Mesenchymal stem cell (in vitro differentiated cells and primary cell): ENCODE measurements around the gene MACC1.

Experiments used
- DNase-seq: peaks from one replicate; pipeline ENCODE4 v3.0.0-alpha.2; 2013
- H2AFZ ChIP-seq: one replicate; pipeline ENCODE4 v1.6.1; 2013; ENCODE audit warnings: low read depth, mild to moderate bottlenecking, control low read depth, inconsistent platforms, low read length, moderate library complexity
- H2AK5ac ChIP-seq: 2 replicates; pipeline ENCODE4 v1.6.1; 2013; ENCODE audit warnings: low read length, moderate library complexity, mild to moderate bottlenecking, inconsistent platforms; ENCODE audit not compliant: severe bottlenecking
- H2BK120ac ChIP-seq: one replicate; pipeline ENCODE4 v1.6.1; 2013; ENCODE audit warnings: low read depth, mild to moderate bottlenecking, inconsistent platforms, low read length, moderate library complexity
- H2BK12ac ChIP-seq, 2 experiments: one replicate each; pipeline ENCODE4 v1.6.1; 2013; ENCODE audit warnings: inconsistent platforms in 2 of 2, low read length in 2 of 2, mild to moderate bottlenecking in 2 of 2, moderate library complexity in 2 of 2, control low read depth in 1 of 2
- H2BK15ac ChIP-seq: one replicate; pipeline ENCODE4 v1.6.1; 2013; ENCODE audit warnings: mild to moderate bottlenecking, low read depth, inconsistent platforms; ENCODE audit not compliant: poor library complexity, severe bottlenecking
- H2BK5ac ChIP-seq: 2 replicates; pipeline ENCODE4 v1.6.1; 2013; ENCODE audit warnings: low read depth, mild to moderate bottlenecking, low read length, control low read depth, inconsistent platforms; ENCODE audit not compliant: poor library complexity, severe bottlenecking
- H3K14ac ChIP-seq, 2 experiments: one replicate each; pipeline ENCODE4 v1.6.1; 2013; ENCODE audit warnings: inconsistent platforms in 2 of 2, low read length in 2 of 2, control low read depth in 1 of 2, mild to moderate bottlenecking in 1 of 2, moderate library complexity in 1 of 2
- H3K18ac ChIP-seq, 2 experiments: one replicate each; pipeline ENCODE4 v1.6.1; 2013; ENCODE audit warnings: inconsistent platforms in 2 of 2, low read length in 2 of 2, control low read depth in 1 of 2, low read depth in 1 of 2, mild to moderate bottlenecking in 1 of 2
- H3K23ac ChIP-seq, 2 experiments: one replicate each; pipeline ENCODE4 v1.6.1; 2013; ENCODE audit warnings: inconsistent platforms in 2 of 2, low read length in 2 of 2, mild to moderate bottlenecking in 2 of 2, moderate library complexity in 2 of 2, control low read depth in 1 of 2
- H3K27ac ChIP-seq: 2 replicates; pipeline ENCODE4 v1.5.1; 2013; ENCODE audit warnings: mild to moderate bottlenecking, moderate library complexity, low read length, control low read depth, inconsistent platforms; ENCODE audit not compliant: poor library complexity, severe bottlenecking
- H3K27me3 ChIP-seq, 2 experiments: 2 replicates each; pipeline versions ENCODE4 v1.6.1 to v1.7.0; 2013; ENCODE audit warnings: low read length in 2 of 2, mild to moderate bottlenecking in 2 of 2, moderate library complexity in 2 of 2, control low read depth in 1 of 2, inconsistent platforms in 1 of 2; ENCODE audit not compliant: control insufficient read depth in 1 of 2, insufficient read depth in 1 of 2
- H3K36me3 ChIP-seq, 2 experiments: 2 replicates each; pipeline versions ENCODE4 v1.6.1 to v1.7.0; 2013; ENCODE audit warnings: low read length in 2 of 2, control low read depth in 1 of 2, inconsistent platforms in 1 of 2, low read depth in 1 of 2, mild to moderate bottlenecking in 1 of 2; ENCODE audit not compliant: insufficient read depth in 2 of 2, control insufficient read depth in 1 of 2
- H3K4ac ChIP-seq, 2 experiments: one replicate each; pipeline ENCODE4 v1.6.1; 2013; ENCODE audit warnings: inconsistent platforms in 2 of 2, low read length in 2 of 2, mild to moderate bottlenecking in 2 of 2, moderate library complexity in 2 of 2, control low read depth in 1 of 2, low read depth in 1 of 2
- H3K4me1 ChIP-seq: 2 replicates; pipeline ENCODE4 v1.6.1; 2013; ENCODE audit warnings: low read depth, low read length, control low read depth; ENCODE audit not compliant: control insufficient read depth, insufficient read depth
- H3K4me2 ChIP-seq: 2 replicates; pipeline ENCODE4 v1.6.1; 2013; ENCODE audit warnings: low read length, mild to moderate bottlenecking, inconsistent platforms; ENCODE audit not compliant: poor library complexity, severe bottlenecking
- H3K4me3 ChIP-seq, 2 experiments: 2 replicates each; pipeline versions ENCODE4 v1.5.1 to v1.7.0; 2013; ENCODE audit warnings: low read length in 2 of 2, mild to moderate bottlenecking in 2 of 2, control low read depth in 1 of 2, low read depth in 1 of 2; ENCODE audit not compliant: insufficient read depth in 1 of 2
- H3K79me1 ChIP-seq: replicated peaks from 2 replicates; pipeline ENCODE4 v1.6.1; 2013; ENCODE audit warnings: mild to moderate bottlenecking, control low read depth, low read length, inconsistent platforms; ENCODE audit not compliant: poor library complexity, severe bottlenecking
- H3K9ac ChIP-seq: 2 replicates; pipeline ENCODE4 v1.7.0; 2013; ENCODE audit warnings: mild to moderate bottlenecking, low read length, moderate library complexity
- H3K9me3 ChIP-seq: 2 replicates; pipeline ENCODE4 v1.7.0; 2013; ENCODE audit warnings: mild to moderate bottlenecking, low read length; ENCODE audit not compliant: control insufficient read depth
- H4K8ac ChIP-seq: one replicate; pipeline ENCODE4 v1.6.1; 2013; ENCODE audit warnings: inconsistent platforms, mild to moderate bottlenecking, low read length, moderate library complexity
- H4K91ac ChIP-seq: one replicate; pipeline ENCODE4 v1.6.1; 2013; ENCODE audit warnings: mild to moderate bottlenecking, low read length, inconsistent platforms
- WGBS: methylation state at CpG from one replicate; pipeline ENCODE4 v1.1.7; 2013; ENCODE audit warnings: mixed read lengths; 5-methylcytosine and 5-hydroxymethylcytosine counted together

The MACC1 gene

DNA sequence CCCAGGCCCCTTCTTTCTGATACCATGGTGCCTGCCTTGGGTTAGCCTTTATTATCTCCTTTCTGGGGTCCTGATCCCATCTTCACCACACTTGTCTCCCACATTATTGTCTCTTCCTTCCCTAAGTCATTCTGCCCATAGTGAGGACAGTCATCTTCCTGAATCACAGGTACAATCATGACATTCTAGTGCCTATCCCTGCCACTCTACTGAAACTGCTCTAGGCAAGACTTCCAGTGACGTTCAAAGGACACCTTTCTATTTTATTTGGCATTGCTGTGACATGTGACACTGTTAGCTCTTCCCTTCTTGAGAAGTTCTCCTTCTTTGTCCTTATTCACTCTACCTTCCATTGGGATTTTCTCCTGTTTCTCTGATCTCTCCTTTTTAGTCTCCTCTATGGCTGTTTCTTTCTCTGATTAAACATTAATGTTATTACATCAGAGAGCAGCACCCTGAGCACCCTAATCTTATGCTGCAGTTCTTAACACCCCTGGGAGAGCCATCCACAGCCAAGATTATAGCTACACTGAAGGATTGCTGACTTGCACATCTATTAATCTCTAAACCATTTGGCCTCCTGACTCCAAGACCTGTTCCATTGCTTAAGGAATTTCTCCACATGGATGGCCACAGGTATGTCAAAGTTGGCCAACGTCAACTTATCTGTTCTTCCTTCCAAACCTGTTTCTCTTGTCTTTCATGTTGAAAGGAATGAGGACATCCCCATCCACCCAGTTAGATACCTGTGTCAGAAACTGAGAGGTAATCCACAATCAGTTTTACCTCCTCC is 10.9 kb downstream of the MACC1 start:
- Histone ChIP-seq H3K9ac (no peak overlapping the region), H2AFZ (no peak overlapping the region), H3K4me2 (no peak overlapping the region), H2BK15ac (no peak overlapping the region), H3K23ac (no peak overlapping the region), H2BK5ac (no peak overlapping the region), H3K18ac (no peak overlapping the region), H2BK12ac (no peak overlapping the region), H3K9me3 (peaks cover 6% of the 10 kb centered on the region), H3K4ac (no peak overlapping the region), H2BK120ac (no peak overlapping the region), H3K27me3 (no peaks in the 10 kb centered on the region), H3K36me3 (no peaks in the 10 kb centered on the region), H3K27ac (no peak overlapping the region), H3K14ac (no peak overlapping the region), H3K4me3 (no peak overlapping the region), H3K79me1 (no peaks in the 10 kb centered on the region), H4K8ac (no peak overlapping the region), H2AK5ac (peak overlapping the region; percentile 71), H3K4me1 (no peaks in the 10 kb centered on the region), H4K91ac (no peak overlapping the region)
- no peak for DNase-seq
- WGBS: 82% methylated on average over 2 of the region's 2 CpGs

DNA sequence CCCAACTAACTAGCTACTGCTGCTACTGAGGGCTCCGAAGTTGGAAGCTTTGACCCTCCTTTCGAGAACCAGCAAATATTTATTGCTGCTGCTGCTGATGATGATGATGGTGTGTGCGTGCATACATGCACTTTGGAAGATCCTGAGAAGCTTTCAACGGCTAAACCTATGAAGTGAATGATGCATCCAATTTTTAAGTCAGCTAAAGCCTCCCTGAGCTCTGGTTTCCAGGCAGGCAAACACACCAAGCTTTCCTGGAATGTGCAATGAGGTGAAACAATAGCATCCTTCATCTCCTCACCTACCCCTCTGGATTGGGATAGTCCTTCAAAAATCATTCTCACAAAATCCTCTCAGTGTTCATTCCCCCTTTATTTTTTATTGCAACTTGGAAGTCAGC is 13.9 kb downstream of the MACC1 start:
- Histone ChIP-seq H2BK12ac (no peak overlapping the region), H3K14ac (no peak overlapping the region), H4K8ac (no peak overlapping the region), H3K27me3 (no peaks in the 10 kb centered on the region), H3K9me3 (no peaks in the 10 kb centered on the region), H3K36me3 (no peaks in the 10 kb centered on the region), H3K27ac (no peak overlapping the region), H3K4ac (no peak overlapping the region), H3K79me1 (no peaks in the 10 kb centered on the region), H2BK5ac (no peak overlapping the region), H3K9ac (no peak overlapping the region), H2BK15ac (no peak overlapping the region), H2AK5ac (no peak overlapping the region), H3K4me3 (no peak overlapping the region), H3K4me1 (peaks cover 2% of the 10 kb centered on the region), H3K4me2 (no peak overlapping the region), H4K91ac (no peak overlapping the region), H3K23ac (no peak overlapping the region), H2AFZ (no peak overlapping the region), H2BK120ac (no peak overlapping the region), H3K18ac (no peak overlapping the region)
- WGBS: 92% methylated on average over 4 of the region's 4 CpGs
- DNase-seq: no peak

DNA sequence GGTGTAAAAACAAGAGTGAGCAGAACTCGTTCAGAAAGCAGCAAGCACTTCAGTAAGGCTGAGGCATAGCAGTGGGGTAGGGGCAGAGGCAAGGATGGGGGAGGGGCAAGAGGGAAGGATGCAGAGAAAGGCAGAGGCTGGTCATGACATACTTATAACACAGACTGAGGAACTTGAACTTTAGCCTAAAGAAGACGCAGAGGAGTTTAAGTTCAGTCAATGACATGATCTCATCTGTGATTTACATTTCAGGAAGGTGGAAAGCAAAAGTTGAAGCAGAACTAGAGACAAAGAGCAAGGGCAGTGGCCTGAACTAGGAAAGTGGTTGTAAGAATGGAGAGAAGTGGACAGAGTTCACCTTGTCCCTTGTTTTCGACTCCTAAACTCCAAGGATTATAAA is 15.8 kb downstream of the MACC1 start:
- Histone ChIP-seq H4K91ac (no peak overlapping the region), H2BK120ac (no peak overlapping the region), H3K79me1 (no peaks in the 10 kb centered on the region), H2BK5ac (no peak overlapping the region), H4K8ac (no peak overlapping the region), H3K27ac (no peak overlapping the region), H3K9ac (no peak overlapping the region), H2AFZ (no peak overlapping the region), H3K14ac (no peak overlapping the region), H2BK15ac (no peak overlapping the region), H3K4me1 (peaks cover 2% of the 10 kb centered on the region), H3K27me3 (no peaks in the 10 kb centered on the region), H3K9me3 (no peaks in the 10 kb centered on the region), H3K4me3 (no peak overlapping the region), H3K18ac (no peak overlapping the region), H3K36me3 (no peaks in the 10 kb centered on the region), H2BK12ac (no peak overlapping the region), H3K23ac (no peak overlapping the region), H2AK5ac (no peak overlapping the region), H3K4ac (no peak overlapping the region), H3K4me2 (no peak overlapping the region)
- WGBS: 38% methylated on average over 3 of the region's 3 CpGs
- no peak for DNase-seq

DNA sequence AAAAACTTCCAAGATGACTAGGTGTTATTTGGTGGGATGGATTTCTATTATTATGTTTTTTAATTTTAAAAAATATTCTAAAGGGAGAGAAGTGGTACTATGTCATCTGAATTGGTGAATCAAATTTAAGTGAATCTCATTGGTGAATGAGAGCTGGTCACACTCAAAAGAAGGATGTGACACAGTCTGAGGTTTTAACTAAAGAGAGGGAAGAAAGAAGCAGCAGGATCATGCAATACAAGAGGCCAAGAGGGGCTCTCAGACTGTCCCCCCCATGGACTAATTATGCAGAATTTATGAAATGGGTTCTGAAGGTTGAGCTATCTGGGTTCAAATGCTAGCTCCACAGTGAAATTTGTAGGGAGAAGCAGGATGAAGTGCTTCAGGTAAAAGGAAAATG is 16.2 kb downstream of the MACC1 start:
- Histone ChIP-seq H3K79me1 (no peaks in the 10 kb centered on the region), H2AK5ac (peak overlapping the region; percentile 43), H3K23ac (no peak overlapping the region), H3K27me3 (no peaks in the 10 kb centered on the region), H2BK5ac (no peak overlapping the region), H3K9me3 (no peaks in the 10 kb centered on the region), H3K9ac (no peak overlapping the region), H3K4me3 (no peak overlapping the region), H3K18ac (no peak overlapping the region), H2BK120ac (no peak overlapping the region), H3K4me2 (no peak overlapping the region), H4K91ac (no peak overlapping the region), H3K27ac (no peak overlapping the region), H2BK15ac (no peak overlapping the region), H4K8ac (no peak overlapping the region), H3K14ac (no peak overlapping the region), H3K36me3 (no peaks in the 10 kb centered on the region), H3K4ac (no peak overlapping the region), H2AFZ (no peak overlapping the region), H3K4me1 (peaks cover 2% of the 10 kb centered on the region), H2BK12ac (no peak overlapping the region)
- DNase-seq: no peak
